HG02943 (cell line): ENCODE data around the gene UBE2C.
"Not testable (repeated sequence)": the region's sequence is repeated elsewhere in the genome, so short reads cannot be mapped to it uniquely, and the experiment has no call there.

ENCODE experiments used
- ATAC-seq: cut with Tn5 transposase; IDR thresholded peaks from one replicate; pipeline ENCODE4 v1.9.1; 2021; ENCODE audit warnings: mild to moderate bottlenecking, low read depth, moderate library complexity; ENCODE audit not compliant: unreplicated experiment

Gene UBE2C

DNA sequence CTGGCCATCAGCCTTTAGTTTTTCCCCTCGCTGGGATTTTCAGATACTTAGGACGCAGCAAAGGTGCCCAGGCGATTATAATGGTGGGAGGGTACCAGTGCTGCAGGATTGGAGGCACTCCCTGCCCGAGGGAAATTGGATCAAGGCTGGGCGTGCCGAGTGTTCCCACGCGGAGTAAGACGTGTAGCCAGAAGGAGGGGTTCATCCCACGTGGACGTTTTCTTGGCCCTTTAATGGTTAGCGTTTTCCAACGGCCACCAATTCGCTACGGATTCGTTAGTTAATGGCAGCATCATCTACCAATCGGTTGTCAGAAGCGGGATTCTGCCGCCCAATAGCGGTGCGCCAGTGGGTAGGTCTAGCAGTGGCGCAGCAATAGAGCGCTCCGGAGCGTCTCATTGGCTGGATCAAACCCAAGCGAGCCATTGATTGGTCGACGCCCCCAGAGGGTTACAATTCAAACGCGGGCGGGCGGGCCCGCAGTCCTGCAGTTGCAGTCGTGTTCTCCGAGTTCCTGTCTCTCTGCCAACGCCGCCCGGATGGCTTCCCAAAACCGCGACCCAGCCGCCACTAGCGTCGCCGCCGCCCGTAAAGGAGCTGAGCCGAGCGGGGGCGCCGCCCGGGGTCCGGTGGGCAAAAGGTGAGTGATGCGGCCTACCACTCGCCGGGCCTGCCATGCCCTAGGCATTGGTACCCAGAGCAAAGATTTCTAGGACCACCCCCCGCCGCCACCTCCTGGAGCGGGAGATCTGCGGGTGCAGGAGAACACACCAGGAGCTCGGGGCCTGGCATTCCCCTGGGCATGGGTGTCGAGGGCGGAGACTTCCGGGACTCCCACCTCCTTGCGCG, at the start of gene UBE2C:
Gene UBE2C (plus strand): TSS at position 488 of the 849 bp plus-strand sequence. CDS start 52 bp downstream, at position 540.
- peak; percentile 99 for ATAC-seq

DNA sequence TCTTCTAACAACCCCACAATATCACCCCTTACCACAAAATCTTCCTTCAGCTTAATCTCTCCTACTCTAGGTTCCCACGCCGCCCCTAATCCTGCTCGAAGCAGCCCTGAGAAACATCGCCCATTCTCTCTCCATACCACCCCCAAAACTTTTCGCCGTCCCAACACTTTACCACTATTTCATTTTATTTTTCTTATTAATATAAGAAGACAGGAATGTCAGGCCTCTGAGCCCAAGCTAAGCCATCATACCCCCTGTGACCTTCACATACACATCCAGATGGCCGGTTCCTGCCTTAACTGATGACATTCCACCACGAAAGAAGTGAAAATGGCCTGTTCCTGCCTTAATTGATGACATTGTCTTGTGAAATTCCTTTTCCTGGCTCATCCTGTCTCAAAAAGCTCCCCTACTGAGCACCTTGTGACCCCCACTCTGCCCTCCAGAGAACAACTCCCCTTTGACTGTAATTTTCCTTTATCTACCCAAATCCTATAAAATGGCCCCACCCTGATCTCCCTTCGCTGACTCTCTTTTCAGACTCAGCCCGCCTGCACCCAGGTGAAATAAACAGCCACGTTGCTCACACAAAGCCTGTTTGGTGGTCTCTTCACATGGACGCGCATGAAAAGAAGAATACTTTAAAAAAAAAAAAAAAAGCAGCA, 47.7 kb upstream of the UBE2C start:
- not testable (repeated sequence) for ATAC-seq

- no peak for ATAC-seq
Observed at GRCh38 chr20:45765307-45765875, 47.1 kb upstream of the UBE2C start.

DNA sequence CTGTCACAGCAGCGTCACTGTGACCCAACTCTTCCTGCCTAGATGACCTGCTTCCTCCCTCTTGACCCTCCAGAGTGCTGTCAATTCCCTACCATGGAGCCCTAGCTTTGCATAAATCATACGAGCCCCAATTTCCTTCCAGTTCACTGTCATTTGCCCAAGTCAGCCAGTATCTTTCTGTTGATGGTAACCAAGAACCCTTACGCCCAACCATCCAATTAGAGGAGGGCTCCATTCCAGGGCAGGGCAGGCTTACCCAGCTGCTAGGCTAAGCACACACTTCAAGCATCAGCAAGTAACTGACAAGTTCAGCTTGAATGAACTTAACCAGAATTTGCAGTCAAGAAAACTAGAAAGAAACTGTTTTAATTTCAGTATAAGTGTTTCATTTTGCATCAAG, 46.5 kb upstream of the UBE2C start:
- no peak for ATAC-seq

GRCh38 chr20:45768479-45768878, 44.0 kb upstream of the UBE2C start:
- no peak for ATAC-seq

GRCh38 chr20:45771182-45771759, 41.2 kb upstream of the UBE2C start:
- ATAC-seq, result no peak

- no peak for ATAC-seq
Observed at GRCh38 chr20:45772693-45773092, 39.8 kb upstream of the UBE2C start.

DNA sequence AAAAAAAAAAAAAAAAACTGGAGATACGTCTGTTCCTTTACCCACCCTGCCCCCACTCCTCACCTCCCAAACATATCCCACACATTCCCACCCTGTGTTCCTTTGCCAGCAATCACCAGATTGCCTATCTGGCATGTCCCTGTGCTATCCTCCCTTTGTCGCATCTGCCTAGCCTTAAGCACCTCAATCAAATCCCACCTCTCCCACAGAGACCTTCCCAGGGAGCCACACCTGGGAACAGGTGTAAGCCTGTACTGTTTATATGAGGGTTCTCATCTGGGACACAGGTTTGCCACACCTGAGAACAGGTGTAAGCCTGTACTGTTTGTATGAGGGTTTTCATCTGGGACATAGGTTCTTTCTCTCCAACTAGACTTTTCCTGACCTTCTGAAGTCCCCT, 37.5 kb upstream of the UBE2C start:
- ATAC-seq, result no peak

GRCh38 chr20:45775411-45775810, 37.0 kb upstream of the UBE2C start:
- ATAC-seq, result no peak

DNA sequence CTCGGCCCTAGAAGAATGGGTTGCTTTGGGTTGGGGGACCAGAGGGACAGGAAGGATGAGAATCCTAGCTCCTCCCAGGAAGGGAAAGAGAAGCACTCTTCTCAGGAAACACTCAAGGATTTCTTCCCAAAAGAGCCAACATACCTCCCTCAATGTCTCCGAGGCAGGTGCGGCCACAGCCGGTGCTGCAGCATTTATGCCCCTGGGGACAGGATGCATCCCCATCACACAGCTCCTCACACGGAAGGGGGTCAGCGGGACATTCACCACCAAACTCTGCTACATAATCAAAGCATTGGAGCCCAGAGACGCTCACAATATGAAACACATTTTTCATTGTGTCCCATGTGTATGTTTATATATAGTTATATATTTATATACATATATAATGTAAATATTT, 35.5 kb upstream of the UBE2C start:
- no peak for ATAC-seq

DNA sequence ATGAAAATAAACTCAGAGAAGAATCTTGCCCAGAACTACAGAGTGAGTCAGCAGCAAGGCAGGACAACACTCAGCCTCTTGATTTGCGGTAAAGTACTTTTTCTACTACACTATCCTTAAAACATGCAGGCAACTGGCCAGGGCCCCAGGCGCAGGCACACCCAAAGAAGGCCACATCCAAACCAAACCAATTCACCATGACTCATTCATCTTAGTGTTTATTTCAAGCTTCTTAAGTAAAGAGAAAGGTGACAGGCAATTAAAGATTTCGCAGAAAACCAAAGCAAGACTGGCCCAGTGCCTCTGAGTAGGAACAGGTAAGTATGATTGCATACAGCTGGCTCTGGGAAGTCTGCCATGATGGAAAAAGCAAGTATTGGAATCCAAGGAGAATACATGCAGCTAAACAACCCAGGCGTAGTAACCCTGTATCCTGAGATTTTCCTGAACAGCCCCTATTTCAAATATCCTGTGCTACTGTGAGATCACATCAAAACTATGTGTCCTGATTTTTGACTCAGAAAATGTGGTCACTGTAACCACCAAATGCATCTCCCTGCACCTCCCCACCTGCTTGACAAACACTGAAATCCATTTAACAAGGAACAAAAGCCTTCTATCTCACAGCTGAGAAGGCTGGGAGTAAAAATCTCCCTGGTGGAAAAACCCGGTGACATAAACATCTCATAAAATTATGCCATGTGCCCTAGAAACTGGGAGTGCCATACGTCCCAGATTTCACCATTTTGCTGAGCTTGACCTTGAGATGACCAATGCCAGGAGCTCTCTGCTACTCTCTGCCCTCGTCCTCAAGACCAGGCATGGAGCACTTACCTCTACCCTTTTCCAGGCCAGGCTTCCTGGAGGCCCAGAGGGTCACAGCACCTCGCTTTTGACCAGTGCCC, 33.2 kb upstream of the UBE2C start:
- ATAC-seq, result no peak

- ATAC-seq, result no peak
Observed at GRCh38 chr20:45780159-45780558, 32.3 kb upstream of the UBE2C start.

GRCh38 chr20:45781391-45781931, 31.0 kb upstream of the UBE2C start:
- ATAC-seq, result no peak

DNA sequence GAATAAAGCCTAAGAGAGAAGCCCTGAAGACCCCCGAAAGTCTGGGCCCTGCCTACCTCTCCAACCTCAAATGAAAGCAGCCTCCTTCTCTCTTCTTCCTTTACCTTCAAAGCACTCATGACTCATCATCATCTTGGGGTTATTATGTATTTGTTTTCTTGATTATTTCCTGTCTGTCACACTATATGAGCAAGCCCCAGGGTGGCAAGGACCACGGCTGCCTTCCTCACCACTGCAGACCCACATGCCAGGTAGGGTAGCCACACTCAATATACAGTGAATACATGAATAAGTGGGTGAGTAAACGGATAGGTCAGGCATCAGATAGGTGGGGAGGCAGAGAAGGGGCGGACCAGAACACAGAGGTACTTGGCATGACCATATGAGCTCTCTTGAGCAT, 29.6 kb upstream of the UBE2C start:
- no peak for ATAC-seq

- no peak for ATAC-seq
Observed at GRCh38 chr20:45783656-45784294, 28.7 kb upstream of the UBE2C start.

- no peak for ATAC-seq
Observed at GRCh38 chr20:45788351-45788750, 24.1 kb upstream of the UBE2C start.

GRCh38 chr20:45792317-45793118, 19.9 kb upstream of the UBE2C start:
- no peak for ATAC-seq

GRCh38 chr20:45796337-45797065, 15.9 kb upstream of the UBE2C start:
- no peak for ATAC-seq
